8988T (cell line): ENCODE data around the gene OR6K6.

Source experiments
- DNase-seq: peaks from one replicate; pipeline ENCODE4 v3.0.0; 2011

The OR6K6 gene

DNA sequence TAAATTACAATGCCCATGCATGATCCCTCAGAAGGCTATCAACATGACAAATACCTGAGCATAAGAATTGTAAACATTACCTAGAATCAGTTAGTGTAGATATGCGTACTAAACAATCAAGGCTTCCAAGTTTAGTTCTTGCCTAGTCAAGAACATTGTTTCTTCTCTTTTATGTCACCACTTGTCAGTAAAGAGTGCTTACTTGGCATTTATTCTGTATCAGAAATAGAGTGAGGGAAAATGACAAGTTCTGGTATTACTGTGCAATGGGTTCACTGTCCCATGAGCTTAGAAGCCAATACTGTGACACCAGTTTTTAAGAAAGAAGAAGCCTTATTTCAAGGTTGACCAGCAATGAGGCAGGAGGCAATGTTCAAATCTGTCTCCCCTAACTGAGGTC, 49.2 kb downstream of the OR6K6 start:
- DNase-seq: no peak
